DND-41 (cell line): Measurements from ENCODE around the gene CARM1.
"Not testable (repeated sequence)": the region's sequence is repeated elsewhere in the genome, so short reads cannot be mapped to it uniquely, and the experiment has no call there.

ENCODE experiments used
- ATAC-seq: fragments of 200-7000 bp; cut with Tn5 transposase; 3 replicates; pipeline ENCODE4 v1.9.1; 2021; ENCODE audit warnings: low read depth; ENCODE audit not compliant: insufficient read depth
- DNase-seq: peaks from one replicate; pipeline ENCODE4 v3.0.0-alpha.2; 2020
- H2AFZ ChIP-seq: 2 replicates; pipeline ENCODE4 v1.6.0; 2012; ENCODE audit warnings: low read depth, low read length
- H3K27ac ChIP-seq: 2 replicates; pipeline ENCODE4 v1.5.1; 2012; ENCODE audit warnings: low read length, inconsistent platforms
- H3K27me3 ChIP-seq: fragments of 200-600 bp; sonication (generic); 2 replicates; pipeline ENCODE4 v1.6.0; 2012; ENCODE audit warnings: low read length, mild to moderate bottlenecking, inconsistent platforms; ENCODE audit not compliant: insufficient read depth, poor library complexity
- H3K36me3 ChIP-seq: 2 replicates; pipeline ENCODE4 v1.5.1; 2012; ENCODE audit warnings: low read length, inconsistent platforms; ENCODE audit not compliant: insufficient read depth
- H3K4me1 ChIP-seq: 2 replicates; pipeline ENCODE4 v1.5.1; 2012; ENCODE audit warnings: mild to moderate bottlenecking, low read length; ENCODE audit not compliant: insufficient read depth
- H3K4me2 ChIP-seq: 2 replicates; pipeline ENCODE4 v1.6.0; 2012; ENCODE audit warnings: mild to moderate bottlenecking, moderate library complexity, low read length, inconsistent platforms; ENCODE audit not compliant: insufficient read depth
- H3K4me3 ChIP-seq, 2 experiments: fragments of 200-600 bp in 1 of 2; shearing (Covaris generic) in 1 of 2; 2 replicates each; pipeline ENCODE4 v1.5.1; 2012 to 2016; ENCODE audit warnings: inconsistent platforms in 2 of 2, low read length in 2 of 2, mild to moderate bottlenecking in 2 of 2, low read depth in 1 of 2, moderate library complexity in 1 of 2
- H3K79me2 ChIP-seq: 2 replicates; pipeline ENCODE4 v1.6.0; 2012; ENCODE audit warnings: low read length, inconsistent platforms; ENCODE audit not compliant: insufficient read depth
- H3K9ac ChIP-seq: 2 replicates; pipeline ENCODE4 v1.6.0; 2012; ENCODE audit warnings: low read depth, mild to moderate bottlenecking, inconsistent platforms, low read length, moderate library complexity
- H3K9me3 ChIP-seq: 2 replicates; pipeline ENCODE4 v1.5.1; 2012; ENCODE audit warnings: low read length, moderate library complexity, mild to moderate bottlenecking, inconsistent platforms; ENCODE audit not compliant: insufficient read depth, severe bottlenecking
- H4K20me1 ChIP-seq: 2 replicates; pipeline ENCODE4 v1.6.0; 2012; ENCODE audit warnings: low read length; ENCODE audit not compliant: insufficient read depth
- CTCF ChIP-seq: IDR thresholded peaks from 2 replicates; pipeline ENCODE4 v1.5.1; 2012; ENCODE audit warnings: borderline replicate concordance, low read length, moderate library complexity, mild to moderate bottlenecking; ENCODE audit not compliant: poor library complexity, severe bottlenecking; ENCODE audit errors: extremely low read depth
- EZH2 ChIP-seq: IDR thresholded peaks from 3 replicates; pipeline ENCODE4 v1.6.1; 2012; ENCODE audit warnings: borderline replicate concordance, low read depth, mild to moderate bottlenecking, moderate library complexity, low read length, inconsistent platforms; ENCODE audit not compliant: severe bottlenecking

The CARM1 gene

GRCh38 chr19:10866495-10866894, 4.9 kb upstream of the CARM1 start:
- no peak overlapping the region for H3K9ac ChIP-seq
- ATAC-seq (no peak), DNase-seq (no peak)
- H4K20me1 ChIP-seq = no peaks in the 10 kb centered on the region
- no peaks in the 10 kb centered on the region for H3K79me2 ChIP-seq
- peaks cover 15% of the 10 kb centered on the region for H3K4me1 ChIP-seq
- H3K4me2 ChIP-seq = no peak overlapping the region
- no peaks in the 10 kb centered on the region for H3K36me3 ChIP-seq
- no peak overlapping the region for H3K27ac ChIP-seq
- H3K27me3 ChIP-seq = no peaks in the 10 kb centered on the region
- H3K4me3 ChIP-seq = no peak overlapping the region
- no peak overlapping the region for H2AFZ ChIP-seq
- no peak for TF ChIP-seq EZH2
- H3K9me3 ChIP-seq = no peaks in the 10 kb centered on the region

GRCh38 chr19:10868872-10869547, 2.3 kb upstream of the CARM1 start:
- Histone ChIP-seq H3K79me2 (peaks cover 23% of the 10 kb centered on the region), H3K36me3 (no peaks in the 10 kb centered on the region; the same call in 1 of the 2 replicates), H3K4me3 (no peak overlapping the region), H3K4me2 (no peak overlapping the region), H3K4me1 (peaks cover 25% of the 10 kb centered on the region), H3K27me3 (no peaks in the 10 kb centered on the region), H2AFZ (no peak overlapping the region), H3K27ac (no peak overlapping the region), H4K20me1 (peaks cover 7% of the 10 kb centered on the region; the same call in 1 of the 2 replicates), H3K9ac (no peak overlapping the region), H3K9me3 (no peaks in the 10 kb centered on the region)
- TF ChIP-seq EZH2 (no peak), CTCF (no peak)
- DNase-seq (no peak), ATAC-seq (no peak)

GRCh38 chr19:10869872-10870311, 1.5 kb upstream of the CARM1 start:
- H3K9me3 ChIP-seq, H3K4me3 ChIP-seq, H3K27ac ChIP-seq, DNase-seq, ATAC-seq, H3K36me3 ChIP-seq, H3K27me3 ChIP-seq, H2AFZ ChIP-seq, H3K9ac ChIP-seq: not testable (repeated sequence)
- Histone ChIP-seq H4K20me1 (peaks cover 12% of the 10 kb centered on the region), H3K79me2 (peaks cover 32% of the 10 kb centered on the region), H3K4me1 (peaks cover 23% of the 10 kb centered on the region), H3K4me2 (0 out of 2 replicates have a peak overlapping the region, but pooled peaks have one; percentile 71)

- Histone ChIP-seq H3K79me2 (peaks cover 38% of the 10 kb centered on the region), H3K27ac (peak overlapping the region; percentile 71), H3K27me3 (no peaks in the 10 kb centered on the region), H3K36me3 (no peaks in the 10 kb centered on the region; the same call in 1 of the 2 replicates), H3K9ac (peak overlapping the region; percentile 57), H3K4me3 (peak overlapping the region; percentile 0 to 53; a peak in 3 of 4 replicates), H3K4me1 (peaks cover 23% of the 10 kb centered on the region), H3K9me3 (no peaks in the 10 kb centered on the region), H2AFZ (peak overlapping the region; percentile 62), H4K20me1 (peaks cover 15% of the 10 kb centered on the region), H3K4me2 (peak overlapping the region; percentile 71)
- no peak for ATAC-seq
- DNase-seq = no peak
- TF ChIP-seq EZH2 = no peak
- TF ChIP-seq CTCF = no peak
Observed at GRCh38 chr19:10870501-10870954, 825 bp upstream of the CARM1 start.
